ENCODE measurements around the gene SLC22A2. TPM values are rescaled to one million over a fixed set of nuclear protein-coding genes. Genes with fewer than 3 reads are reported as not detected.

Gene SLC22A2
- total and polyA plus RNA-seq, 9 of the 15 experiments (the other 6 are each of a cell fraction or from before 2014, with no cell fraction given): not detected

DNA sequence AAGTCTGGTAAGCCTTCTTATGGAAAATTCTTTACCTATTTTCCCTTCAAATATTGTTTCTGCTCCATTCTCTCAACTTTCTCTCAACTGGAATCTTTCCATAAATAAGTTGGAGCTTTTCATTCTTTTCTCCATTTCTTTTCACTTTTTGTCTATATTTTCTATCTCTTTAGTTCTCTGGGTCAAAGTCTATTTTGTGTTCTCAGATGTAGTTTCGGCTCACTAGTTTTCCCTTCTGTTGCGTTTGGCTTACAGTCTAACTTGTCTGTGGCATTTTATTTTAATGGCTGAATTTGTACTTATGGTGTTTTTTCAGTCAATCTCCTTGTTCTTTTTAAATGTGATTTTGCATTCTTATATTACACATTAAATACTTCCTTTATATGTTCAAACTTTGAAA, 14.1 kb upstream of the SLC22A2 start (continued):
- TF ChIP-seq ZNF318 (IDR thresholded peaks at IDR 0.05; ENCODE audit: borderline replicate concordance in 1 of 2, low read depth in 1 of 2) (no peak), ZNF253 (CRISPR knock-in tag; conservative IDR thresholded peaks at IDR 0.05) (no peak), MEF2D (tag; conservative IDR thresholded peaks at IDR 0.05; ENCODE audit: low read depth) (no peak), CBFA2T3 (IDR thresholded peaks at IDR 0.05) (no peak), ZNF311 (CRISPR knock-in tag; IDR thresholded peaks at IDR 0.05) (no peak), CHCHD3 (CRISPR knock-in tag; IDR thresholded peaks at IDR 0.05) (no peak)
- TF ChIP-seq, protein P1, sequence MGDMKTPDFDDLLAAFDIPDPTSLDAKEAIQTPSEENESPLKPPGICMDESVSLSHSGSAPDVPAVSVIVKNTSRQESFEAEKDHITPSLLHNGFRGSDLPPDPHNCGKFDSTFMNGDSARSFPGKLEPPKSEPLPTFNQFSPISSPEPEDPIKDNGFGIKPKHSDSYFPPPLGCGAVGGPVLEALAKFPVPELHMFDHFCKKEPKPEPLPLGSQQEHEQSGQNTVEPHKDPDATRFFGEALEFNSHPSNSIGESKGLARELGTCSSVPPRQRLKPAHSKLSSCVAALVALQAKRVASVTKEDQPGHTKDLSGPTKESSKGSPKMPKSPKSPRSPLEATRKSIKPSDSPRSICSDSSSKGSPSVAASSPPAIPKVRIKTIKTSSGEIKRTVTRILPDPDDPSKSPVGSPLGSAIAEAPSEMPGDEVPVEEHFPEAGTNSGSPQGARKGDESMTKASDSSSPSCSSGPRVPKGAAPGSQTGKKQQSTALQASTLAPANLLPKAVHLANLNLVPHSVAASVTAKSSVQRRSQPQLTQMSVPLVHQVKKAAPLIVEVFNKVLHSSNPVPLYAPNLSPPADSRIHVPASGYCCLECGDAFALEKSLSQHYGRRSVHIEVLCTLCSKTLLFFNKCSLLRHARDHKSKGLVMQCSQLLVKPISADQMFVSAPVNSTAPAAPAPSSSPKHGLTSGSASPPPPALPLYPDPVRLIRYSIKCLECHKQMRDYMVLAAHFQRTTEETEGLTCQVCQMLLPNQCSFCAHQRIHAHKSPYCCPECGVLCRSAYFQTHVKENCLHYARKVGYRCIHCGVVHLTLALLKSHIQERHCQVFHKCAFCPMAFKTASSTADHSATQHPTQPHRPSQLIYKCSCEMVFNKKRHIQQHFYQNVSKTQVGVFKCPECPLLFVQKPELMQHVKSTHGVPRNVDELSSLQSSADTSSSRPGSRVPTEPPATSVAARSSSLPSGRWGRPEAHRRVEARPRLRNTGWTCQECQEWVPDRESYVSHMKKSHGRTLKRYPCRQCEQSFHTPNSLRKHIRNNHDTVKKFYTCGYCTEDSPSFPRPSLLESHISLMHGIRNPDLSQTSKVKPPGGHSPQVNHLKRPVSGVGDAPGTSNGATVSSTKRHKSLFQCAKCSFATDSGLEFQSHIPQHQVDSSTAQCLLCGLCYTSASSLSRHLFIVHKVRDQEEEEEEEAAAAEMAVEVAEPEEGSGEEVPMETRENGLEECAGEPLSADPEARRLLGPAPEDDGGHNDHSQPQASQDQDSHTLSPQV (IDR thresholded peaks at IDR 0.05): no peak

All from K562 (cell line).